Erythroblast (primary cell): ENCODE results near the gene MTR.

Experiments
- GATA1 ChIP-seq: IDR thresholded peaks from 2 replicates; pipeline ENCODE4 v1.6.1; 2011; ENCODE audit warnings: low read depth, mild to moderate bottlenecking, control low read depth, low read length, moderate library complexity
- POLR2A ChIP-seq: IDR thresholded peaks from 2 replicates; pipeline ENCODE4 v1.6.1; 2011; ENCODE audit warnings: mild to moderate bottlenecking, low read length

DNA sequence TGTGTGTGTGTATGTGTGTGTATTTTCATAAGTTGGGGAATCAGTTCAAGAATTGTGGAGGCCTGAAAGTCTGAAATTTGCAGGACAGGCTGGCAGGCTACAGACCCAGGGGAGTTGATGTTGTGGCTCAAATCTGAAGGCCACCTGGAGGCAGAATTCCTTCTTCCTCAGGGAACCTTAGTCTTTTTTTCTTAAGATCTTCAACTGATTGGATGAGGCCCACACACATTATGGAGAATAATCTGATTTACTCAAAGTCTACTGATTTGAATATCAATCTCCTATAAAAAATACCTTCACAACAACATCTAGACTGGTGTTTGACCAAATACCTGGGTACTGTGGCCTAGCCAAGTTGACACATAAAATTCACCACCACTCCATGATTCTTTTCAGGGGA, 147.3 kb downstream of the MTR start:
- TF ChIP-seq POLR2A (no peak), GATA1 (no peak)
